Panc1 (cell line): Measurements from ENCODE around the gene TNFRSF25. TPM values are rescaled to one million over a fixed set of nuclear protein-coding genes. Genes with fewer than 3 reads are reported as not detected.

Source experiments
- ATAC-seq: fragments of 200-7000 bp; cut with Tn5 transposase; 2 replicates; pipeline ENCODE4 v1.9.1; 2020; ENCODE audit warnings: mild to moderate bottlenecking, moderate library complexity
- BruUV-seq: library from RNA; stranded (reverse); fragments of 400-500 nt; replicated peaks from 2 replicates; lab custom pipeline; 2021; lab: Mats Ljungman, UMichigan
- CTCF ChIA-PET: fragments of 300-600 bp; sonication (Branson Sonifier 250); formaldehyde crosslinking; loops from one replicate; lab custom pipeline; 2022; ENCODE audit warnings: antibody characterized with exemption; lab: Charles Lee
- POLR2A ChIA-PET: fragments of 300-600 bp; sonication (Branson Sonifier 250); formaldehyde crosslinking; loops from one replicate; lab custom pipeline; 2022; ENCODE audit warnings: antibody characterized with exemption; lab: Charles Lee
- DNase-seq: peaks from one replicate; pipeline ENCODE4 v3.0.0-alpha.2; 2010; ENCODE audit warnings: low read depth, low spot score
- H3K27ac ChIP-seq: 2 replicates; pipeline ENCODE4 v1.5.1; 2011; ENCODE audit warnings: mild to moderate bottlenecking, low read length, inconsistent platforms
- H3K27me3 ChIP-seq: fragments of 200-500 bp; sonication (Bioruptor generic); 2 replicates; pipeline ENCODE4 v1.6.0; 2014; ENCODE audit warnings: low read length, inconsistent platforms; ENCODE audit not compliant: control insufficient read depth, insufficient read depth
- H3K36me3 ChIP-seq: fragments of 200-500 bp; sonication (Bioruptor generic); 2 replicates; pipeline ENCODE4 v1.5.1; 2014; ENCODE audit warnings: inconsistent platforms, mild to moderate bottlenecking, low read length, moderate library complexity; ENCODE audit not compliant: control insufficient read depth, insufficient read depth
- H3K4me1 ChIP-seq: 2 replicates; pipeline ENCODE4 v1.5.1; 2011; ENCODE audit warnings: inconsistent platforms, mild to moderate bottlenecking, low read length, moderate library complexity; ENCODE audit not compliant: control insufficient read depth, insufficient read depth
- H3K4me3 ChIP-seq, 2 experiments: 2 replicates each; pipeline ENCODE4 v1.5.1; 2011 to 2012; ENCODE audit warnings: low read depth in 2 of 2, low read length in 2 of 2, mild to moderate bottlenecking in 2 of 2, inconsistent platforms in 1 of 2, moderate library complexity in 1 of 2
- H3K9me3 ChIP-seq: fragments of 200-500 bp; sonication (Bioruptor generic); 2 replicates; pipeline ENCODE4 v1.5.1; 2014; ENCODE audit warnings: low read depth, mild to moderate bottlenecking, inconsistent platforms, low read length, moderate library complexity; ENCODE audit not compliant: control insufficient read depth, insufficient read depth
- CTCF ChIP-seq: fragments of 450-650 bp; IDR thresholded peaks from 2 replicates; pipeline ENCODE4 v1.5.1; 2017; ENCODE audit warnings: mild to moderate bottlenecking
- POLR2AphosphoS5 ChIP-seq: IDR thresholded peaks from 2 replicates; pipeline ENCODE4 v1.6.1; 2012; ENCODE audit warnings: mild to moderate bottlenecking, low read depth, low read length, moderate library complexity
- SIN3A ChIP-seq: IDR thresholded peaks from 2 replicates; pipeline ENCODE4 v1.6.1; 2012; ENCODE audit warnings: low read depth, mild to moderate bottlenecking, low read length, moderate library complexity, borderline replicate concordance; ENCODE audit not compliant: insufficient read depth
- TCF7L2 ChIP-seq: IDR thresholded peaks from 2 replicates; pipeline ENCODE4 v1.6.1; 2011; ENCODE audit warnings: mild to moderate bottlenecking, low read depth, low read length, inconsistent platforms
- in situ Hi-C: cut with HindIII; loops from 2 replicates; pipeline ENCODE4 v1.10.0; 2016; ENCODE audit warnings: low sequenced_read_pairs, low pct_unique_long_range_greater_than_20kb
- intact Hi-C: fragments of 100-400 bp; cut with micrococcal nuclease; formaldehyde crosslinking; loops from one replicate; pipeline ENCODE4 v1.10.0; 2022; ENCODE audit not compliant: unreplicated experiment
- total RNA-seq: library from RNA; stranded (reverse); gene quantifications from one replicate; pipeline ENCODE4 v1.2.1, GENCODE V29; 2021; ENCODE audit not compliant: unreplicated experiment
- TF ChIP-seq, protein P1 (sequence below), 2 experiments: IDR thresholded peaks; 2 replicates each; pipeline ENCODE4 v1.6.1; 2011 to 2012; ENCODE audit warnings: low read depth in 2 of 2, control low read depth in 1 of 2, low read length in 1 of 2, mild to moderate bottlenecking in 1 of 2, moderate library complexity in 1 of 2; ENCODE audit not compliant: insufficient read depth in 1 of 2

Gene TNFRSF25
- total RNA-seq, 1 experiment from 2014 or later: 7.0 TPM

DNA sequence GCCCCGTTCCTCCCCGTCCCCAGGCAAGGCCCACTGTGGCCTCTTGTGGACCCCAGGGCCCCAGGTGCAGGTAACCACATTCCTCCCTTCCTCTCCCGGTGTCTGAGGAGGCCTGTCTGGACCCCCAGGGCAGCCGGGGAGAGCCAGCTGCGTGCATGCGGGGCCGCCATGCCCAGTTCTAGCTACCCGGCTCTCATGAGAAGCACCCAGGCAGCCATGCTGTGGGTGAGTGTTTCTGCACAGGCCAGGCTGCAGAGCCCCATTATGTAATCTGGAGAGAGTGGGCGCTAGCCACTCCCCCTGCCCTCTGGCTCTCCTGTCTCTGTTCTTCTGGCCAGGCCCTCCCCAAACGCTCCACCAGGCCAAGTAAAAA lies 43.9 kb upstream of the TNFRSF25 start:
- in situ Hi-C loops (no loop called here), intact Hi-C loops (no loop called here)
- no peaks in the 10 kb centered on the region for H3K4me1 ChIP-seq
- no peaks in the 10 kb centered on the region for H3K9me3 ChIP-seq
- ATAC-seq (no peak), DNase-seq (no peak)
- H3K27me3 ChIP-seq: no peaks in the 10 kb centered on the region
- no TSS peak for BruUV-seq
- no peak overlapping the region for H3K27ac ChIP-seq
- H3K36me3 ChIP-seq: no peaks in the 10 kb centered on the region
- no peak overlapping the region for H3K4me3 ChIP-seq
- TF ChIP-seq CTCF (no peak), TCF7L2 (no peak), SIN3A (no peak), POLR2AphosphoS5 (no peak)
- TF ChIP-seq, protein P1, sequence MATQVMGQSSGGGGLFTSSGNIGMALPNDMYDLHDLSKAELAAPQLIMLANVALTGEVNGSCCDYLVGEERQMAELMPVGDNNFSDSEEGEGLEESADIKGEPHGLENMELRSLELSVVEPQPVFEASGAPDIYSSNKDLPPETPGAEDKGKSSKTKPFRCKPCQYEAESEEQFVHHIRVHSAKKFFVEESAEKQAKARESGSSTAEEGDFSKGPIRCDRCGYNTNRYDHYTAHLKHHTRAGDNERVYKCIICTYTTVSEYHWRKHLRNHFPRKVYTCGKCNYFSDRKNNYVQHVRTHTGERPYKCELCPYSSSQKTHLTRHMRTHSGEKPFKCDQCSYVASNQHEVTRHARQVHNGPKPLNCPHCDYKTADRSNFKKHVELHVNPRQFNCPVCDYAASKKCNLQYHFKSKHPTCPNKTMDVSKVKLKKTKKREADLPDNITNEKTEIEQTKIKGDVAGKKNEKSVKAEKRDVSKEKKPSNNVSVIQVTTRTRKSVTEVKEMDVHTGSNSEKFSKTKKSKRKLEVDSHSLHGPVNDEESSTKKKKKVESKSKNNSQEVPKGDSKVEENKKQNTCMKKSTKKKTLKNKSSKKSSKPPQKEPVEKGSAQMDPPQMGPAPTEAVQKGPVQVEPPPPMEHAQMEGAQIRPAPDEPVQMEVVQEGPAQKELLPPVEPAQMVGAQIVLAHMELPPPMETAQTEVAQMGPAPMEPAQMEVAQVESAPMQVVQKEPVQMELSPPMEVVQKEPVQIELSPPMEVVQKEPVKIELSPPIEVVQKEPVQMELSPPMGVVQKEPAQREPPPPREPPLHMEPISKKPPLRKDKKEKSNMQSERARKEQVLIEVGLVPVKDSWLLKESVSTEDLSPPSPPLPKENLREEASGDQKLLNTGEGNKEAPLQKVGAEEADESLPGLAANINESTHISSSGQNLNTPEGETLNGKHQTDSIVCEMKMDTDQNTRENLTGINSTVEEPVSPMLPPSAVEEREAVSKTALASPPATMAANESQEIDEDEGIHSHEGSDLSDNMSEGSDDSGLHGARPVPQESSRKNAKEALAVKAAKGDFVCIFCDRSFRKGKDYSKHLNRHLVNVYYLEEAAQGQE (IDR thresholded peaks at IDR 0.05; ENCODE audit: insufficient read depth in 1 of 2, low read depth in 2 of 2, low read length in 1 of 2): no peak
- ChIA-PET CTCF (interaction anchor here (0.6 kb wide), 1 partner anchor 116 kb away, joined by 4 read pairs; the partner anchor contains the start of gene ACOT7), POLR2A (no interaction called here)

GRCh38 chr1:6509220-6509918 lies 43.4 kb upstream of the TNFRSF25 start:
- BruUV-seq: no TSS peak
- Histone ChIP-seq H3K9me3 (no peaks in the 10 kb centered on the region), H3K36me3 (no peaks in the 10 kb centered on the region), H3K4me3 (no peak overlapping the region), H3K4me1 (no peaks in the 10 kb centered on the region), H3K27me3 (no peaks in the 10 kb centered on the region), H3K27ac (no peak overlapping the region)
- ChIA-PET CTCF (interaction anchor here (0.6 kb wide), 1 partner anchor 116 kb away, joined by 4 read pairs; the partner anchor contains the start of gene ACOT7), POLR2A (no interaction called here)
- ATAC-seq (no peak), DNase-seq (no peak)
- TF ChIP-seq, protein P1 (IDR thresholded peaks at IDR 0.05; ENCODE audit: insufficient read depth in 1 of 2, low read depth in 2 of 2, low read length in 1 of 2): no peak
- TF ChIP-seq TCF7L2: no peak
- TF ChIP-seq SIN3A: no peak
- no peak for TF ChIP-seq POLR2AphosphoS5
- no peak for TF ChIP-seq CTCF
- in situ Hi-C loops (no loop called here), intact Hi-C loops (no loop called here)
